GM12878 (cell line): ENCODE data around the gene SSC4D. TPM values are rescaled to one million over a fixed set of nuclear protein-coding genes. Genes with fewer than 3 reads are reported as not detected.

ENCODE experiments used
- ATAC-seq: fragments of 200-7000 bp; cut with Tn5 transposase; 3 replicates; pipeline ENCODE4 v1.9.1; 2020; ENCODE audit warnings: mild to moderate bottlenecking, moderate library complexity
- BruUV-seq: library from RNA; stranded (reverse); fragments of 400-500 nt; replicated peaks from 2 replicates; lab custom pipeline; 2021; lab: Mats Ljungman, UMichigan
- CTCF ChIA-PET: fragments of 300-600 bp; sonication (Branson Sonifier 250); formaldehyde crosslinking; extraction: SDS; loops from one replicate; lab custom pipeline; 2021; ENCODE audit warnings: inconsistent platforms; lab: Yijun Ruan, JAX
- POLR2A ChIA-PET: fragments of 350-600 bp; formaldehyde crosslinking; extraction: SDS; loops from one replicate; lab custom pipeline; 2021; ENCODE audit warnings: inconsistent platforms; lab: Charles Lee
- RAD21 ChIA-PET: fragments of 300-600 bp; sonication (Branson Sonifier 250); formaldehyde crosslinking; loops from one replicate; lab custom pipeline; 2023; ENCODE audit warnings: antibody characterized with exemption; ENCODE audit not compliant: unreplicated experiment; lab: Charles Lee
- SMC1A ChIA-PET: fragments of 300-600 bp; sonication (Branson Sonifier 250); formaldehyde crosslinking; loops from one replicate; lab custom pipeline; 2023; ENCODE audit not compliant: unreplicated experiment, uncharacterized antibody; lab: Charles Lee
- DNase-seq: peaks from one replicate; pipeline ENCODE4 v3.0.0-alpha.2; 2011; ENCODE audit warnings: low read depth, low spot score
- FAIRE-seq: peaks from 3 replicates; lab custom pipeline; 2011; peaks lifted over from hg19 to GRCh38; lab: Jason Lieb, UNC
- H2AFZ ChIP-seq: 2 replicates; pipeline ENCODE4 v1.6.0; 2011; ENCODE audit warnings: low read depth, low read length, control low read depth; ENCODE audit not compliant: control insufficient read depth
- H3K27ac ChIP-seq: 2 replicates; pipeline ENCODE4 v1.5.1; 2011; ENCODE audit warnings: control low read depth; ENCODE audit not compliant: control insufficient read depth, insufficient read depth
- H3K27me3 ChIP-seq, 2 experiments: replicated peaks in 1 of 2; 2 replicates each; pipeline versions ENCODE4 v1.6.0 to v1.6.1; 2011; ENCODE audit warnings: low read length in 1 of 2; ENCODE audit not compliant: control insufficient read depth in 2 of 2, insufficient read depth in 2 of 2
- H3K36me3 ChIP-seq, 2 experiments: 2 replicates each; pipeline ENCODE4 v1.5.1; 2011; ENCODE audit warnings: low read length in 1 of 2; ENCODE audit not compliant: control insufficient read depth in 2 of 2, insufficient read depth in 2 of 2
- H3K4me1 ChIP-seq: 2 replicates; pipeline ENCODE4 v1.6.1; 2011; ENCODE audit warnings: mild to moderate bottlenecking, low read length, moderate library complexity, mixed read lengths; ENCODE audit not compliant: control insufficient read depth, insufficient read depth
- H3K4me2 ChIP-seq: 2 replicates; pipeline ENCODE4 v1.6.0; 2011; ENCODE audit warnings: control low read depth; ENCODE audit not compliant: control insufficient read depth, insufficient read depth
- H3K4me3 ChIP-seq: fragments of 200-600 bp; sonication (generic); 2 replicates; pipeline ENCODE4 v1.5.1; 2016
- H3K79me2 ChIP-seq: 2 replicates; pipeline ENCODE4 v1.6.0; 2011; ENCODE audit warnings: low read length; ENCODE audit not compliant: control insufficient read depth, insufficient read depth
- H3K9ac ChIP-seq: 2 replicates; pipeline ENCODE4 v1.8.0; 2011; ENCODE audit warnings: low read length, control low read depth, mixed read lengths; ENCODE audit not compliant: control insufficient read depth, insufficient read depth
- H3K9me3 ChIP-seq: replicated peaks from 3 replicates; pipeline ENCODE4 v1.5.1; 2011; ENCODE audit warnings: mild to moderate bottlenecking, low read length; ENCODE audit not compliant: control insufficient read depth, insufficient read depth
- H4K20me1 ChIP-seq: 2 replicates; pipeline ENCODE4 v1.6.0; 2011; ENCODE audit not compliant: control insufficient read depth, insufficient read depth
- IKZF1 ChIP-seq: fragments of 450-650 bp; conservative IDR thresholded peaks from 2 replicates; pipeline ENCODE4 v1.6.1; 2017; ENCODE audit warnings: antibody characterized with exemption, mild to moderate bottlenecking
- JUNB ChIP-seq: IDR thresholded peaks from 2 replicates; pipeline ENCODE4 v1.6.1; 2016; ENCODE audit warnings: antibody characterized with exemption, mild to moderate bottlenecking
- KLF5 ChIP-seq: fragments of 450-650 bp; IDR thresholded peaks from 2 replicates; pipeline ENCODE4 v1.6.1; 2014; ENCODE audit warnings: mild to moderate bottlenecking; ENCODE audit not compliant: partially characterized antibody
- SIN3A ChIP-seq: IDR thresholded peaks from 2 replicates; pipeline ENCODE4 v1.6.1; 2012; ENCODE audit warnings: low read depth, low read length, improper control_type of control experiment
- ZBED1 ChIP-seq: IDR thresholded peaks from 2 replicates; pipeline ENCODE4 v1.6.1; 2016; ENCODE audit warnings: borderline replicate concordance
- WGBS: methylation state at CpG from one replicate; pipeline ENCODE4 v1.1.6; 2016; ENCODE audit warnings: low lambda C conversion rate; ENCODE audit not compliant: insufficient replicate concordance, insufficient coverage; ENCODE audit errors: missing lambda C conversion rate; 5-methylcytosine and 5-hydroxymethylcytosine counted together
- in situ Hi-C: fragments of 300-500 bp; cut with MboI; formaldehyde crosslinking; loops from 9 replicates; pipeline ENCODE4 v1.14.3; 2018; ENCODE audit warnings: mixed read lengths
- intact Hi-C: fragments of 100-400 bp; cut with micrococcal nuclease; formaldehyde crosslinking; loops from one replicate; pipeline ENCODE4 v1.14.2; 2022; ENCODE audit not compliant: unreplicated experiment
- polyA plus RNA-seq, 11 experiments: library from polyadenylated mRNA; depleted of rRNA in 4 of 11; unstranded in 6 of 11; stranded (reverse) in 5 of 11; fragments of >200 nt; fragmentation: Nextera tagmentation in 4 of 11; fragmentation: Illumina TruSeq in 1 of 11; extraction: Ambion mirVana in 4 of 11; extraction: Trizol in 1 of 11; gene quantifications; 1 replicate in 1 of 11; 2 replicates in 10 of 11; pipeline versions ENCODE4 v1.2.1 to v1.2.3, GENCODE V29; 2011 to 2016; ENCODE audit warnings: inconsistent platforms in 2 of 11, missing spikeins in 2 of 11, low read depth in 1 of 11
- total RNA-seq, 4 experiments: library from RNA; depleted of rRNA in 3 of 4; stranded (reverse); fragments of >200 nt in 3 of 4; fragmentation: Illumina TruSeq in 1 of 4; extraction: Trizol in 1 of 4; gene quantifications; 2 replicates each; pipeline versions ENCODE4 v1.2.1 to v1.2.3, GENCODE V29; 2013 to 2021
- TF ChIP-seq, protein P1 (sequence below): IDR thresholded peaks from 2 replicates; pipeline ENCODE4 v1.6.1; 2012; ENCODE audit warnings: low read depth, low read length, improper control_type of control experiment
- TF ChIP-seq, protein P2 (sequence below): fragments of 450-650 bp; formaldehyde crosslinking; IDR thresholded peaks from 2 replicates; pipeline ENCODE4 v1.4.0; 2020; ENCODE audit warnings: mild to moderate bottlenecking, moderate library complexity

Gene SSC4D
- total and polyA plus RNA-seq, 10 of the 15 experiments (the other 5 are each of a cell fraction or from before 2014, with no cell fraction given) = 0.08 to 0.79 (median 0.25) TPM; not detected in 1

DNA sequence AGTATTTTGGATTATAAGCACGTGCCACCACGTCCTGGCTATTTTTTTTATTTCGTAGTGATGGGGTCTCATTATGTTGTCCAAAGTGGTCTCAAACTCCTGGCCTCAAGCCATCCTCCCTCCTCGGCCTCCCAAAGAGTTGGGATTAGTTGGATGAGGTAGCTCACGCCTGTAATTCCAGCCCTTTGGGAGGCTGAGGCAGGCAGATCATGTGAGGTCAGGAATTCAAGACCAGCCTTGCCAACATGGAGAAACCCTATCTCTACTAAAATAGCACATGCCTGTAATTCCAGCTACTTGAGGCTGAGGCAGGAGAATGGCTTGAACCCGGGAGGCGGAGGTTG lies 28.9 kb downstream of the SSC4D start (continued):
- TF ChIP-seq, protein P1, sequence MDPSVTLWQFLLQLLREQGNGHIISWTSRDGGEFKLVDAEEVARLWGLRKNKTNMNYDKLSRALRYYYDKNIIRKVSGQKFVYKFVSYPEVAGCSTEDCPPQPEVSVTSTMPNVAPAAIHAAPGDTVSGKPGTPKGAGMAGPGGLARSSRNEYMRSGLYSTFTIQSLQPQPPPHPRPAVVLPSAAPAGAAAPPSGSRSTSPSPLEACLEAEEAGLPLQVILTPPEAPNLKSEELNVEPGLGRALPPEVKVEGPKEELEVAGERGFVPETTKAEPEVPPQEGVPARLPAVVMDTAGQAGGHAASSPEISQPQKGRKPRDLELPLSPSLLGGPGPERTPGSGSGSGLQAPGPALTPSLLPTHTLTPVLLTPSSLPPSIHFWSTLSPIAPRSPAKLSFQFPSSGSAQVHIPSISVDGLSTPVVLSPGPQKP = no peak
- TF ChIP-seq IKZF1 (no peak), JUNB (no peak)

DNA sequence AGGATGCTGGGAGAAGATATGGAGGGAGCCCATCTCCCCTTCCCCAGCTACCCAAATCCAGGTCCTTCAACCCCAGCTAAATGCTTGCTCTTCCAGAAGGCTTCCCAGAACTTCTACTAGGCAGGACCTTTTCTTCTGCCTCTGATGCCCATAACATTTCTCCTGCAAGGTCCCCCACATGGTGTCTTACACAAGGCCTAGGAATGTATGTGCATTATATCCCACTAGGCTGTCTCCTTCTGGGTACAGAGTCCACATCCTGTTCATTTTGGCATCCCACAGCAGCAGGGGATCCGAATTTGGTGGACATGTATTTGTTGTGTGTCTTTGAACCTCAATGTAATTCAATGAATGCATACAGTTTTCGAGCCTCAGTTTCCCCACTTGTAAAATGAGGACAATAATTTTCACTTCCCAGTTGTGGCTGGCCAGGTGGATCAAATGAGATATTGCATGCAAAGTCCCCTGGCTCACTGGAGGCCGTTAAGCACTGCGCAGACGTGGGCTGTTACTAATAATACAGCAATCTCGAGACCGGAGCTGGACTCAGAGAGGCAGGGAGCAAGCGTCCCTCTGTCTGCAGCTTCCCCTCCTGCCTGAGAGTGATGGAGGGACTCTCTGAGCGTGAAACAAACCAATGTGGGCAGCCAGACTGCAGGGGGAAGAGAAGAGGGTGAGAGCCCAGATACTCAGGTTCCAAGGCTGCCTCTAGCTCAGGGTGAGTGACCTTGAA lies 32.1 kb downstream of the SSC4D start:
- H3K27ac ChIP-seq = no peak overlapping the region
- no peaks in the 10 kb centered on the region for H3K27me3 ChIP-seq
- no peak for DNase-seq
- peaks cover 3% of the 10 kb centered on the region for H3K4me1 ChIP-seq
- ChIA-PET POLR2A (interaction anchor here (0.5 to 1.3 kb wide), 7 partner anchors 13 to 1343 kb away, joined by 3 to 7 read pairs (median 4); no protein-coding TSS in a partner anchor), RAD21 (interaction anchor here (1.3 to 1.7 kb wide), 3 partner anchors 13 to 59 kb away, joined by 5 to 6 read pairs (median 5); partner anchors contain the start of gene YWHAG), SMC1A (interaction anchor here (2.5 kb wide), 1 partner anchor 17 kb away, joined by 12 read pairs; the partner anchor contains the start of gene YWHAG), CTCF (interaction anchor here (0.5 kb wide), 1 partner anchor 11 kb away, joined by 5 read pairs; no protein-coding TSS in a partner anchor)
- no TSS peak for BruUV-seq
- no peaks in the 10 kb centered on the region for H3K36me3 ChIP-seq
- no peaks in the 10 kb centered on the region for H3K9me3 ChIP-seq
- H3K4me2 ChIP-seq = no peak overlapping the region
- no peaks in the 10 kb centered on the region for H3K79me2 ChIP-seq
- H2AFZ ChIP-seq = peak overlapping the region; percentile 29; the same call in 1 of the 2 replicates
- FAIRE-seq = no peak
- 12% methylated on average over 9 of the region's 9 CpGs for WGBS
- in situ Hi-C loops (no loop called here), intact Hi-C loops (no loop called here)
- TF ChIP-seq KLF5 (no peak), ZBED1 (no peak), SIN3A (no peak)
- TF ChIP-seq, protein P2, sequence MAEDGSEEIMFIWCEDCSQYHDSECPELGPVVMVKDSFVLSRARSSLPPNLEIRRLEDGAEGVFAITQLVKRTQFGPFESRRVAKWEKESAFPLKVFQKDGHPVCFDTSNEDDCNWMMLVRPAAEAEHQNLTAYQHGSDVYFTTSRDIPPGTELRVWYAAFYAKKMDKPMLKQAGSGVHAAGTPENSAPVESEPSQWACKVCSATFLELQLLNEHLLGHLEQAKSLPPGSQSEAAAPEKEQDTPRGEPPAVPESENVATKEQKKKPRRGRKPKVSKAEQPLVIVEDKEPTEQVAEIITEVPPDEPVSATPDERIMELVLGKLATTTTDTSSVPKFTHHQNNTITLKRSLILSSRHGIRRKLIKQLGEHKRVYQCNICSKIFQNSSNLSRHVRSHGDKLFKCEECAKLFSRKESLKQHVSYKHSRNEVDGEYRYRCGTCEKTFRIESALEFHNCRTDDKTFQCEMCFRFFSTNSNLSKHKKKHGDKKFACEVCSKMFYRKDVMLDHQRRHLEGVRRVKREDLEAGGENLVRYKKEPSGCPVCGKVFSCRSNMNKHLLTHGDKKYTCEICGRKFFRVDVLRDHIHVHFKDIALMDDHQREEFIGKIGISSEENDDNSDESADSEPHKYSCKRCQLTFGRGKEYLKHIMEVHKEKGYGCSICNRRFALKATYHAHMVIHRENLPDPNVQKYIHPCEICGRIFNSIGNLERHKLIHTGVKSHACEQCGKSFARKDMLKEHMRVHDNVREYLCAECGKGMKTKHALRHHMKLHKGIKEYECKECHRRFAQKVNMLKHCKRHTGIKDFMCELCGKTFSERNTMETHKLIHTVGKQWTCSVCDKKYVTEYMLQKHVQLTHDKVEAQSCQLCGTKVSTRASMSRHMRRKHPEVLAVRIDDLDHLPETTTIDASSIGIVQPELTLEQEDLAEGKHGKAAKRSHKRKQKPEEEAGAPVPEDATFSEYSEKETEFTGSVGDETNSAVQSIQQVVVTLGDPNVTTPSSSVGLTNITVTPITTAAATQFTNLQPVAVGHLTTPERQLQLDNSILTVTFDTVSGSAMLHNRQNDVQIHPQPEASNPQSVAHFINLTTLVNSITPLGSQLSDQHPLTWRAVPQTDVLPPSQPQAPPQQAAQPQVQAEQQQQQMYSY (CRISPR knock-in tag) = no peak
- no peak for ATAC-seq
- no peak overlapping the region for H3K4me3 ChIP-seq
- H3K9ac ChIP-seq = no peak overlapping the region
- H4K20me1 ChIP-seq = no peaks in the 10 kb centered on the region
